Osteocyte (in vitro differentiated cells): ENCODE results near the gene ARGLU1. TPM values are rescaled to one million over a fixed set of nuclear protein-coding genes. Genes with fewer than 3 reads are reported as not detected.

ENCODE experiments used
- DNase-seq: peaks from one replicate; pipeline ENCODE4 v3.0.0; 2021; ENCODE audit warnings: mixed read lengths; ENCODE audit not compliant: unreplicated experiment; ENCODE audit errors: extremely low spot score
- H3K27ac Mint-ChIP-seq: one replicate; pipeline ENCODE4 v1.8.0; 2021; ENCODE audit warnings: mild to moderate bottlenecking, mixed read lengths; ENCODE audit not compliant: unreplicated experiment
- H3K27me3 Mint-ChIP-seq: one replicate; pipeline ENCODE4 v1.8.0; 2021; ENCODE audit warnings: mixed read lengths; ENCODE audit not compliant: unreplicated experiment
- H3K36me3 Mint-ChIP-seq: one replicate; pipeline ENCODE4 v1.8.0; 2021; ENCODE audit warnings: mixed read lengths; ENCODE audit not compliant: unreplicated experiment
- H3K4me1 Mint-ChIP-seq: one replicate; pipeline ENCODE4 v1.8.0; 2021; ENCODE audit warnings: mixed read lengths; ENCODE audit not compliant: unreplicated experiment
- H3K4me3 Mint-ChIP-seq: one replicate; pipeline ENCODE4 v1.8.0; 2021; ENCODE audit warnings: mild to moderate bottlenecking, moderate library complexity, mixed read lengths; ENCODE audit not compliant: unreplicated experiment
- H3K9me3 Mint-ChIP-seq: one replicate; pipeline ENCODE4 v1.8.0; 2021; ENCODE audit warnings: mixed read lengths; ENCODE audit not compliant: unreplicated experiment
- CTCF ChIP-seq: fragments of 200-600 bp; sonication (generic); IDR thresholded peaks from 2 replicates; pipeline ENCODE4 v1.5.0; 2021; ENCODE audit warnings: antibody characterized with exemption, mild to moderate bottlenecking, moderate library complexity
- total RNA-seq: library from RNA; stranded (reverse); gene quantifications from 2 replicates; pipeline ENCODE4 v1.2.1, GENCODE V29; 2021

The ARGLU1 gene
- total RNA-seq, 1 donor from 2014 or later = 78.8 TPM

GRCh38 chr13:106530171-106530851 lies 37.6 kb downstream of the ARGLU1 start:
- Mint-ChIP-seq H3K27me3 (no peaks in the 10 kb centered on the region), H3K4me1 (peaks cover 64% of the 10 kb centered on the region), H3K27ac (peak overlapping the region; percentile 95), H3K36me3 (no peaks in the 10 kb centered on the region), H3K9me3 (no peaks in the 10 kb centered on the region), H3K4me3 (peak overlapping the region; percentile 90)
- TF ChIP-seq CTCF = no peak
- DNase-seq = no peak

GRCh38 chr13:106529415-106530170 lies 38.3 kb downstream of the ARGLU1 start:
- DNase-seq = no peak
- H3K27ac Mint-ChIP-seq = peak overlapping the region; percentile 95
- H3K27me3 Mint-ChIP-seq = no peaks in the 10 kb centered on the region
- H3K9me3 Mint-ChIP-seq = no peaks in the 10 kb centered on the region
- H3K4me3 Mint-ChIP-seq = peak overlapping the region; percentile 56
- no peak for TF ChIP-seq CTCF
- H3K36me3 Mint-ChIP-seq = no peaks in the 10 kb centered on the region
- peaks cover 64% of the 10 kb centered on the region for H3K4me1 Mint-ChIP-seq

- peaks cover 67% of the 10 kb centered on the region for H3K4me1 Mint-ChIP-seq
- H3K4me3 Mint-ChIP-seq = peak overlapping the region; percentile 33
- no peaks in the 10 kb centered on the region for H3K36me3 Mint-ChIP-seq
- TF ChIP-seq CTCF = no peak
- H3K27ac Mint-ChIP-seq = peak overlapping the region; percentile 95
- no peak for DNase-seq
- no peaks in the 10 kb centered on the region for H3K27me3 Mint-ChIP-seq
- no peaks in the 10 kb centered on the region for H3K9me3 Mint-ChIP-seq
These were observed 39.1 kb downstream of the ARGLU1 start for GRCh38 chr13:106528718-106529414.

- Mint-ChIP-seq H3K27me3 (no peaks in the 10 kb centered on the region), H3K9me3 (no peaks in the 10 kb centered on the region), H3K36me3 (no peaks in the 10 kb centered on the region), H3K27ac (peak overlapping the region; percentile 95), H3K4me1 (peaks cover 76% of the 10 kb centered on the region), H3K4me3 (no peak overlapping the region)
- TF ChIP-seq CTCF = no peak
- no peak for DNase-seq
These were observed 40.1 kb downstream of the ARGLU1 start for GRCh38 chr13:106527826-106528225.

- no peak for TF ChIP-seq CTCF
- peak overlapping the region; percentile 95 for H3K27ac Mint-ChIP-seq
- no peak overlapping the region for H3K4me3 Mint-ChIP-seq
These were observed 40.5 kb downstream of the ARGLU1 start for GRCh38 chr13:106527445-106527801.

More at GRCh38 chr13:106527445-106527801, 40.5 kb downstream of the ARGLU1 start:
- Mint-ChIP-seq H3K36me3 (no peaks in the 10 kb centered on the region), H3K27me3 (no peaks in the 10 kb centered on the region), H3K4me1 (peaks cover 80% of the 10 kb centered on the region), H3K9me3 (no peaks in the 10 kb centered on the region)
- DNase-seq = no peak
